Liver (tissue), 9 donors: ENCODE results near the gene KCNQ1. TPM values are rescaled to one million over a fixed set of nuclear protein-coding genes. Genes with fewer than 3 reads are reported as not detected.

Experiments used
- DNase-seq: peaks from one replicate; pipeline ENCODE4 v3.0.0-alpha.2; 2017; ENCODE audit warnings: low spot score
- H3K27ac ChIP-seq, 2 donors: one replicate each; pipeline ENCODE4 v1.7.0; 2013; ENCODE audit warnings: inconsistent platforms in 2 of 2, low read length in 2 of 2, control low read depth in 1 of 2, low read depth in 1 of 2, mild to moderate bottlenecking in 1 of 2
- H3K27me3 ChIP-seq, 4 donors: one replicate each; pipeline versions ENCODE4 v1.6.1 to v1.7.0; 2013; ENCODE audit warnings: low read length in 3 of 4, inconsistent platforms in 1 of 4, mild to moderate bottlenecking in 1 of 4, moderate library complexity in 1 of 4; ENCODE audit not compliant: control insufficient read depth in 4 of 4, insufficient read depth in 4 of 4
- H3K36me3 ChIP-seq, 4 donors: one replicate each; pipeline versions ENCODE4 v1.6.1 to v1.7.0; 2013; ENCODE audit warnings: low read length in 3 of 4, mild to moderate bottlenecking in 3 of 4, low read depth in 1 of 4, moderate library complexity in 1 of 4; ENCODE audit not compliant: control insufficient read depth in 4 of 4, insufficient read depth in 3 of 4
- H3K4me1 ChIP-seq, 4 donors: one replicate each; pipeline versions ENCODE4 v1.6.1 to v1.7.0; 2013; ENCODE audit warnings: low read length in 3 of 4, mild to moderate bottlenecking in 3 of 4, moderate library complexity in 1 of 4; ENCODE audit not compliant: control insufficient read depth in 4 of 4, insufficient read depth in 4 of 4
- H3K4me3 ChIP-seq, 3 donors: one replicate each; pipeline versions ENCODE4 v1.6.1 to v1.7.0; 2013; ENCODE audit warnings: low read length in 3 of 3, control low read depth in 1 of 3, low read depth in 1 of 3, mild to moderate bottlenecking in 1 of 3
- H3K9ac ChIP-seq, 2 donors: one replicate each; pipeline ENCODE4 v1.7.0; 2013; ENCODE audit warnings: low read length in 2 of 2, mild to moderate bottlenecking in 2 of 2, moderate library complexity in 2 of 2, control low read depth in 1 of 2, low read depth in 1 of 2
- H3K9me3 ChIP-seq, 4 donors: one replicate each; pipeline versions ENCODE4 v1.6.1 to v1.7.0; 2013; ENCODE audit warnings: low read length in 3 of 4; ENCODE audit not compliant: control insufficient read depth in 4 of 4
- ATF3 ChIP-seq: IDR thresholded peaks from 2 replicates; pipeline ENCODE4 v1.6.1; 2016; ENCODE audit warnings: antibody characterized with exemption
- EGR1 ChIP-seq, 2 donors: IDR thresholded peaks; 2 replicates each; pipeline ENCODE4 v1.6.1; 2016 to 2018; ENCODE audit warnings: antibody characterized with exemption in 2 of 2, low read depth in 2 of 2
- FOXA1 ChIP-seq: IDR thresholded peaks from 2 replicates; pipeline ENCODE4 v1.6.1; 2016; ENCODE audit warnings: antibody characterized with exemption
- FOXA2 ChIP-seq: IDR thresholded peaks from 2 replicates; pipeline ENCODE4 v1.6.1; 2016; ENCODE audit warnings: antibody characterized with exemption
- GABPA ChIP-seq, 2 donors: IDR thresholded peaks in 1 of 2; conservative IDR thresholded peaks in 1 of 2; 2 replicates each; pipeline ENCODE4 v1.6.1; 2016; ENCODE audit warnings: antibody characterized with exemption in 2 of 2, mild to moderate bottlenecking in 1 of 2, moderate library complexity in 1 of 2
- HNF4A ChIP-seq, 2 donors: conservative IDR thresholded peaks; 2 replicates each; pipeline ENCODE4 v1.6.1; 2016; ENCODE audit warnings: antibody characterized with exemption in 2 of 2, mild to moderate bottlenecking in 2 of 2
- HNF4G ChIP-seq: IDR thresholded peaks from 2 replicates; pipeline ENCODE4 v1.6.1; 2016; ENCODE audit warnings: antibody characterized with exemption
- JUND ChIP-seq, 2 donors: IDR thresholded peaks; 2 replicates each; pipeline ENCODE4 v1.6.1; 2016; ENCODE audit warnings: antibody characterized with exemption in 2 of 2
- NR2F2 ChIP-seq: IDR thresholded peaks from 2 replicates; pipeline ENCODE4 v1.6.1; 2016; ENCODE audit warnings: antibody characterized with exemption
- RAD21 ChIP-seq, 2 donors: IDR thresholded peaks; 2 replicates each; pipeline ENCODE4 v1.6.1; 2016; ENCODE audit warnings: antibody characterized with exemption in 2 of 2, mild to moderate bottlenecking in 2 of 2
- RXRA ChIP-seq, 2 donors: IDR thresholded peaks; 2 replicates each; pipeline ENCODE4 v1.6.1; 2017 to 2018; ENCODE audit warnings: antibody characterized with exemption in 2 of 2, mild to moderate bottlenecking in 1 of 2
- SP1 ChIP-seq: IDR thresholded peaks from 2 replicates; pipeline ENCODE4 v1.6.1; 2018; ENCODE audit warnings: antibody characterized with exemption, mild to moderate bottlenecking
- TAF1 ChIP-seq: conservative IDR thresholded peaks from 2 replicates; pipeline ENCODE4 v1.6.1; 2016; ENCODE audit warnings: antibody characterized with exemption, mild to moderate bottlenecking
- YY1 ChIP-seq: IDR thresholded peaks from 2 replicates; pipeline ENCODE4 v1.6.1; 2016; ENCODE audit warnings: antibody characterized with exemption, mild to moderate bottlenecking
- WGBS: extraction: QIAGEN DNeasy Blood & Tissue Kit; methylation state at CpG from one replicate; pipeline ENCODE4 v1.1.7; 2013; 5-methylcytosine and 5-hydroxymethylcytosine counted together
- polyA plus RNA-seq, 2 donors: library from polyadenylated mRNA; stranded (reverse) in 1 of 2; unstranded in 1 of 2; fragments of 200-250 nt in 1 of 2; fragments of >200 nt in 1 of 2; fragmentation: Nextera tagmentation in 1 of 2; extraction: Ambion mirVana in 1 of 2; gene quantifications; one replicate each; pipeline versions ENCODE4 v1.2.1 to v1.2.3, GENCODE V29; 2013 to 2015
- total RNA-seq, 2 donors: library from RNA; depleted of rRNA; stranded (reverse); fragments of >200 nt; gene quantifications; one replicate each; pipeline ENCODE4 v1.2.3, GENCODE V29; 2014
- TF ChIP-seq, protein P1 (sequence below): IDR thresholded peaks from 2 replicates; pipeline ENCODE4 v1.6.1; 2016; ENCODE audit warnings: antibody characterized with exemption, mild to moderate bottlenecking
- TF ChIP-seq, protein P2 (sequence below): IDR thresholded peaks from 2 replicates; pipeline ENCODE4 v1.6.1; 2016; ENCODE audit warnings: antibody characterized with exemption
- TF ChIP-seq, protein P3 (sequence below): fragments of 150-350 bp; IDR thresholded peaks from 2 replicates; pipeline ENCODE4 v1.5.1; 2017; ENCODE audit warnings: improper control_type of control experiment, low read depth, low read length; ENCODE audit not compliant: missing input control
- TF ChIP-seq, protein P4 (sequence below): IDR thresholded peaks from 2 replicates; pipeline ENCODE4 v1.6.1; 2016; ENCODE audit warnings: antibody characterized with exemption
- donor health status: healthy.
- donor health status: healthy.
- donor health status: healthy.
- donor health status: healthy.
- donor health status: healthy.

KCNQ1 gene
- total and polyA plus RNA-seq, 4 donors = 0.31 to 2.2 (median 1.5) TPM

GRCh38 chr11:2848497-2848896, 403.7 kb downstream of the KCNQ1 start (continued):
- TF ChIP-seq, protein P1, sequence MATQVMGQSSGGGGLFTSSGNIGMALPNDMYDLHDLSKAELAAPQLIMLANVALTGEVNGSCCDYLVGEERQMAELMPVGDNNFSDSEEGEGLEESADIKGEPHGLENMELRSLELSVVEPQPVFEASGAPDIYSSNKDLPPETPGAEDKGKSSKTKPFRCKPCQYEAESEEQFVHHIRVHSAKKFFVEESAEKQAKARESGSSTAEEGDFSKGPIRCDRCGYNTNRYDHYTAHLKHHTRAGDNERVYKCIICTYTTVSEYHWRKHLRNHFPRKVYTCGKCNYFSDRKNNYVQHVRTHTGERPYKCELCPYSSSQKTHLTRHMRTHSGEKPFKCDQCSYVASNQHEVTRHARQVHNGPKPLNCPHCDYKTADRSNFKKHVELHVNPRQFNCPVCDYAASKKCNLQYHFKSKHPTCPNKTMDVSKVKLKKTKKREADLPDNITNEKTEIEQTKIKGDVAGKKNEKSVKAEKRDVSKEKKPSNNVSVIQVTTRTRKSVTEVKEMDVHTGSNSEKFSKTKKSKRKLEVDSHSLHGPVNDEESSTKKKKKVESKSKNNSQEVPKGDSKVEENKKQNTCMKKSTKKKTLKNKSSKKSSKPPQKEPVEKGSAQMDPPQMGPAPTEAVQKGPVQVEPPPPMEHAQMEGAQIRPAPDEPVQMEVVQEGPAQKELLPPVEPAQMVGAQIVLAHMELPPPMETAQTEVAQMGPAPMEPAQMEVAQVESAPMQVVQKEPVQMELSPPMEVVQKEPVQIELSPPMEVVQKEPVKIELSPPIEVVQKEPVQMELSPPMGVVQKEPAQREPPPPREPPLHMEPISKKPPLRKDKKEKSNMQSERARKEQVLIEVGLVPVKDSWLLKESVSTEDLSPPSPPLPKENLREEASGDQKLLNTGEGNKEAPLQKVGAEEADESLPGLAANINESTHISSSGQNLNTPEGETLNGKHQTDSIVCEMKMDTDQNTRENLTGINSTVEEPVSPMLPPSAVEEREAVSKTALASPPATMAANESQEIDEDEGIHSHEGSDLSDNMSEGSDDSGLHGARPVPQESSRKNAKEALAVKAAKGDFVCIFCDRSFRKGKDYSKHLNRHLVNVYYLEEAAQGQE = no peak
- TF ChIP-seq FOXA2 = no peak

GRCh38 chr11:2849994-2850770, 405.4 kb downstream of the KCNQ1 start:
- no peak for DNase-seq
- no peaks in the 10 kb centered on the region for H3K4me1 ChIP-seq
- no peak overlapping the region for H3K4me3 ChIP-seq
- no peak overlapping the region for H3K27ac ChIP-seq
- WGBS = 74% methylated on average over 53 of the region's 53 CpGs
- H3K27me3 ChIP-seq = peaks cover 0 to 9% (median 0%) of the 10 kb centered on the region in 4 donors
- TF ChIP-seq EGR1 (IDR thresholded peaks at IDR 0.05; ENCODE audit: low read depth in 2 of 2) = no peak
- TF ChIP-seq, protein P1 = no peak
- TF ChIP-seq YY1 = no peak
- TF ChIP-seq FOXA2 = no peak
- TF ChIP-seq, protein P2, sequence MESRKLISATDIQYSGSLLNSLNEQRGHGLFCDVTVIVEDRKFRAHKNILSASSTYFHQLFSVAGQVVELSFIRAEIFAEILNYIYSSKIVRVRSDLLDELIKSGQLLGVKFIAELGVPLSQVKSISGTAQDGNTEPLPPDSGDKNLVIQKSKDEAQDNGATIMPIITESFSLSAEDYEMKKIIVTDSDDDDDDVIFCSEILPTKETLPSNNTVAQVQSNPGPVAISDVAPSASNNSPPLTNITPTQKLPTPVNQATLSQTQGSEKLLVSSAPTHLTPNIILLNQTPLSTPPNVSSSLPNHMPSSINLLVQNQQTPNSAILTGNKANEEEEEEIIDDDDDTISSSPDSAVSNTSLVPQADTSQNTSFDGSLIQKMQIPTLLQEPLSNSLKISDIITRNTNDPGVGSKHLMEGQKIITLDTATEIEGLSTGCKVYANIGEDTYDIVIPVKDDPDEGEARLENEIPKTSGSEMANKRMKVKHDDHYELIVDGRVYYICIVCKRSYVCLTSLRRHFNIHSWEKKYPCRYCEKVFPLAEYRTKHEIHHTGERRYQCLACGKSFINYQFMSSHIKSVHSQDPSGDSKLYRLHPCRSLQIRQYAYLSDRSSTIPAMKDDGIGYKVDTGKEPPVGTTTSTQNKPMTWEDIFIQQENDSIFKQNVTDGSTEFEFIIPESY = no peak
- no peak for TF ChIP-seq HNF4A (conservative IDR thresholded peaks at IDR 0.05)
- no peak for TF ChIP-seq RAD21 (IDR thresholded peaks at IDR 0.05)
- TF ChIP-seq SP1 = no peak
- no peak for TF ChIP-seq RXRA (IDR thresholded peaks at IDR 0.05)
- no peak for TF ChIP-seq JUND (IDR thresholded peaks at IDR 0.05)
- no peak for TF ChIP-seq ATF3
- TF ChIP-seq, protein P3, sequence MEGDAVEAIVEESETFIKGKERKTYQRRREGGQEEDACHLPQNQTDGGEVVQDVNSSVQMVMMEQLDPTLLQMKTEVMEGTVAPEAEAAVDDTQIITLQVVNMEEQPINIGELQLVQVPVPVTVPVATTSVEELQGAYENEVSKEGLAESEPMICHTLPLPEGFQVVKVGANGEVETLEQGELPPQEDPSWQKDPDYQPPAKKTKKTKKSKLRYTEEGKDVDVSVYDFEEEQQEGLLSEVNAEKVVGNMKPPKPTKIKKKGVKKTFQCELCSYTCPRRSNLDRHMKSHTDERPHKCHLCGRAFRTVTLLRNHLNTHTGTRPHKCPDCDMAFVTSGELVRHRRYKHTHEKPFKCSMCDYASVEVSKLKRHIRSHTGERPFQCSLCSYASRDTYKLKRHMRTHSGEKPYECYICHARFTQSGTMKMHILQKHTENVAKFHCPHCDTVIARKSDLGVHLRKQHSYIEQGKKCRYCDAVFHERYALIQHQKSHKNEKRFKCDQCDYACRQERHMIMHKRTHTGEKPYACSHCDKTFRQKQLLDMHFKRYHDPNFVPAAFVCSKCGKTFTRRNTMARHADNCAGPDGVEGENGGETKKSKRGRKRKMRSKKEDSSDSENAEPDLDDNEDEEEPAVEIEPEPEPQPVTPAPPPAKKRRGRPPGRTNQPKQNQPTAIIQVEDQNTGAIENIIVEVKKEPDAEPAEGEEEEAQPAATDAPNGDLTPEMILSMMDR = no peak
- TF ChIP-seq, protein P4, sequence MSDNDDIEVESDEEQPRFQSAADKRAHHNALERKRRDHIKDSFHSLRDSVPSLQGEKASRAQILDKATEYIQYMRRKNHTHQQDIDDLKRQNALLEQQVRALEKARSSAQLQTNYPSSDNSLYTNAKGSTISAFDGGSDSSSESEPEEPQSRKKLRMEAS = no peak
- no peak for TF ChIP-seq GABPA (IDR thresholded peaks at IDR 0.05 in 1 of 2, conservative IDR thresholded peaks at IDR 0.05 in 1 of 2)
- no peak for TF ChIP-seq FOXA1
- TF ChIP-seq HNF4G = no peak
- no peak for TF ChIP-seq TAF1
- no peak for TF ChIP-seq NR2F2
- H3K36me3 ChIP-seq = no peaks in the 10 kb centered on the region
- no peaks in the 10 kb centered on the region for H3K9me3 ChIP-seq
- H3K9ac ChIP-seq = no peak overlapping the region
